ENCODE data around the gene GOLGA8J. TPM values are rescaled to one million over a fixed set of nuclear protein-coding genes. Genes with fewer than 3 reads are reported as not detected.

The GOLGA8J gene
- total RNA-seq, 2 donors from 2014 or later: not detected

GRCh38 chr15:30056166-30056565 lies 26.6 kb upstream of the GOLGA8J start:
- Histone ChIP-seq H3K36me3 (no peaks in the 10 kb centered on the region), H3K4me3 (no peak overlapping the region), H3K27ac (no peak overlapping the region), H3K4me1 (no peaks in the 10 kb centered on the region), H3K9me3 (no peaks in the 10 kb centered on the region), H3K27me3 (no peaks in the 10 kb centered on the region)
- TF ChIP-seq CTCF (IDR thresholded peaks at IDR 0.05): no peak
- DNase-seq (ENCODE audit: low spot score): no peak

DNA sequence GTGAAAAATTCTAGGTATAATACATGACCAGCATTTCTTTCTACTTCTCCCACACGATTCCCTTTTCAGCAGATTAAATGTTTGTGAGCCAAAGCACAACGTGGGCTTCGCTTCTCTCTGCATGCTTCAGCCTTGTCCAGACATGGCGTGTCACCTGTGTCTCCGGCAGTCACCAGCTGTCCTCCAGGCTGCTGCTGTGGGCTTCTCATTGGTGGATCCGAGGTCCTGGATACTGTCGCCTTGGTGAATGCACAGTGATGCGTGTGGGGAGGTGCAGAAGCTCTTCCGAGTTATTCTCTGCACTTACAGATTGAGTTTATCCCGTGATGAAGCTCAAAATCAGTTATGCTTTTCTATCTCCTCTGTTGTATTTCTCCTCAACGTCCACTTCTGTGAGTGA lies 23.0 kb upstream of the GOLGA8J start:
- Histone ChIP-seq H3K36me3 (no peaks in the 10 kb centered on the region), H3K4me1 (peaks cover 0 to 7% of the 10 kb centered on the region in 2 donors), H3K9me3 (no peaks in the 10 kb centered on the region), H3K27me3 (no peaks in the 10 kb centered on the region), H3K4me3 (no peak overlapping the region), H3K27ac (no peak overlapping the region)
- TF ChIP-seq CTCF (IDR thresholded peaks at IDR 0.05): no peak
- DNase-seq (ENCODE audit: low spot score): no peak

GRCh38 chr15:30062881-30063280 lies 19.9 kb upstream of the GOLGA8J start:
- Histone ChIP-seq H3K9me3 (no peaks in the 10 kb centered on the region), H3K4me3 (no peak overlapping the region), H3K27ac (no peak overlapping the region), H3K36me3 (no peaks in the 10 kb centered on the region), H3K4me1 (peaks cover 0 to 17% of the 10 kb centered on the region in 2 donors), H3K27me3 (no peaks in the 10 kb centered on the region)
- no peak for TF ChIP-seq CTCF (IDR thresholded peaks at IDR 0.05)
- no peak for DNase-seq (ENCODE audit: low spot score)

- Histone ChIP-seq H3K4me3 (no peak overlapping the region), H3K27ac (peak overlapping the region in 1 of 2 donors; percentile 44), H3K9me3 (no peaks in the 10 kb centered on the region), H3K4me1 (peaks cover 0 to 17% of the 10 kb centered on the region in 2 donors), H3K36me3 (no peaks in the 10 kb centered on the region), H3K27me3 (no peaks in the 10 kb centered on the region)
- TF ChIP-seq CTCF (IDR thresholded peaks at IDR 0.05): no peak
- no peak for DNase-seq (ENCODE audit: low spot score)
Measured at GRCh38 chr15:30063835-30064546, 18.8 kb upstream of the GOLGA8J start.

- DNase-seq (ENCODE audit: low spot score): no peak
- H3K27ac ChIP-seq: peak overlapping the region in 1 of 2 donors; percentile 13
Measured at GRCh38 chr15:30065025-30065801, 17.5 kb upstream of the GOLGA8J start.

More at GRCh38 chr15:30065025-30065801, 17.5 kb upstream of the GOLGA8J start:
- Histone ChIP-seq H3K9me3 (no peaks in the 10 kb centered on the region), H3K4me1 (peaks cover 0 to 17% of the 10 kb centered on the region in 2 donors), H3K4me3 (no peak overlapping the region), H3K36me3 (no peaks in the 10 kb centered on the region), H3K27me3 (no peaks in the 10 kb centered on the region)
- TF ChIP-seq CTCF (IDR thresholded peaks at IDR 0.05): no peak
